Tibial nerve (tissue), 4 donors: ENCODE measurements around the gene MPZL3.

ENCODE experiments used
- EP300 ChIP-seq, 2 donors: sonication (generic); formaldehyde crosslinking; IDR thresholded peaks; one replicate each; pipeline ENCODE4 v1.6.1; 2017; ENCODE audit warnings: antibody characterized with exemption in 2 of 2, mild to moderate bottlenecking in 1 of 2
- POLR2A ChIP-seq, 2 donors: fragments of 450-650 bp; IDR thresholded peaks; one replicate each; pipeline ENCODE4 v1.6.1; 2017; ENCODE audit warnings: antibody characterized with exemption in 2 of 2, mild to moderate bottlenecking in 2 of 2, moderate library complexity in 2 of 2
- TF ChIP-seq, protein P1 (sequence below), 5 experiments: fragments of 200-600 bp in 3 of 5; fragments of 450-650 bp in 2 of 5; sonication (generic) in 3 of 5; IDR thresholded peaks; one replicate each; pipeline ENCODE4 v1.5.1; 2016 to 2019; ENCODE audit warnings: antibody characterized with exemption in 5 of 5, mild to moderate bottlenecking in 3 of 5, moderate library complexity in 2 of 5

DNA sequence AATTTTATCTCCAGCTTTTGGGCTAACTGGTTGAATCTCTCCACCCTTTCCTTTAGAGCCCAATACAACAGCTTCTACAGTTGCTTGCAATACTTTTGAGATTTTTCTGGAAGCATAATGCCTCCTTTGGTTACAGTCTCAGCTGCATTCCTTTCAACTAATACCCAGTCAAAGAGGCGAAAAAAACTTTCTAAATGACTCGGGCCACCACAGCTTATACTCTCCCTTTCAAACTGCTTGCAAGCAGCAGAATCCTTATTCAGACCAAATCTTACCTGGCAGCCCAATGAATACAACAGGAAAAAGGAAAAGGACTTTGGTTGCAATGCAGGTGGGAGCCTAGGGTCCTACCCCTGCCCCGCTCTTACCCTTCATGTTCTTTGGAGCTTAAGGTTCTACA lies 43.1 kb downstream of the MPZL3 start:
- TF ChIP-seq, protein P1, sequence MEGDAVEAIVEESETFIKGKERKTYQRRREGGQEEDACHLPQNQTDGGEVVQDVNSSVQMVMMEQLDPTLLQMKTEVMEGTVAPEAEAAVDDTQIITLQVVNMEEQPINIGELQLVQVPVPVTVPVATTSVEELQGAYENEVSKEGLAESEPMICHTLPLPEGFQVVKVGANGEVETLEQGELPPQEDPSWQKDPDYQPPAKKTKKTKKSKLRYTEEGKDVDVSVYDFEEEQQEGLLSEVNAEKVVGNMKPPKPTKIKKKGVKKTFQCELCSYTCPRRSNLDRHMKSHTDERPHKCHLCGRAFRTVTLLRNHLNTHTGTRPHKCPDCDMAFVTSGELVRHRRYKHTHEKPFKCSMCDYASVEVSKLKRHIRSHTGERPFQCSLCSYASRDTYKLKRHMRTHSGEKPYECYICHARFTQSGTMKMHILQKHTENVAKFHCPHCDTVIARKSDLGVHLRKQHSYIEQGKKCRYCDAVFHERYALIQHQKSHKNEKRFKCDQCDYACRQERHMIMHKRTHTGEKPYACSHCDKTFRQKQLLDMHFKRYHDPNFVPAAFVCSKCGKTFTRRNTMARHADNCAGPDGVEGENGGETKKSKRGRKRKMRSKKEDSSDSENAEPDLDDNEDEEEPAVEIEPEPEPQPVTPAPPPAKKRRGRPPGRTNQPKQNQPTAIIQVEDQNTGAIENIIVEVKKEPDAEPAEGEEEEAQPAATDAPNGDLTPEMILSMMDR (IDR thresholded peaks at IDR 0.05): no peak
- no peak for TF ChIP-seq POLR2A (IDR thresholded peaks at IDR 0.05)
- no peak for TF ChIP-seq EP300 (IDR thresholded peaks at IDR 0.05)
